Activated CD8-positive, alpha-beta memory T cell treated with anti-CD3 and anti-CD28 coated beads for 36 hours (primary cell): Measurements from ENCODE around the gene TRIM23. TPM values are rescaled to one million over a fixed set of nuclear protein-coding genes. Genes with fewer than 3 reads are reported as not detected.

ENCODE experiments used
- CTCF ChIA-PET: fragments of 350-600 bp; sonication (Branson Sonifier 250); formaldehyde crosslinking; loops from one replicate; lab custom pipeline; 2021; ENCODE audit warnings: antibody characterized with exemption; lab: Charles Lee
- POLR2A ChIA-PET: fragments of 350-600 bp; sonication (Branson Sonifier 250); formaldehyde crosslinking; loops from one replicate; lab custom pipeline; 2021; ENCODE audit warnings: antibody characterized with exemption; lab: Charles Lee
- total RNA-seq, 2 experiments: library from RNA; stranded (reverse); gene quantifications; one replicate each; pipeline ENCODE4 v1.2.3, GENCODE V29; 2021

The TRIM23 gene
- total RNA-seq, 2 experiments from 2014 or later = 6.2 to 6.3 TPM

GRCh38 chr5:65577141-65577540 lies 47.0 kb downstream of the TRIM23 start:
- POLR2A ChIA-PET = no interaction called here
- CTCF ChIA-PET = no interaction called here

- POLR2A ChIA-PET = no interaction called here
- CTCF ChIA-PET = no interaction called here
Measured at GRCh38 chr5:65570598-65571226, 53.4 kb downstream of the TRIM23 start.

GRCh38 chr5:65566505-65566904 lies 57.6 kb downstream of the TRIM23 start:
- ChIA-PET POLR2A (no interaction called here), CTCF (no interaction called here)

- ChIA-PET POLR2A (interaction anchor here (0.6 to 1.4 kb wide), 2 partner anchors 10 to 60 kb away, joined by 3 to 8 read pairs; no protein-coding TSS in a partner anchor), CTCF (interaction anchor here (0.5 kb wide), 1 partner anchor 16 kb away, joined by 4 read pairs; no protein-coding TSS in a partner anchor)
Measured at GRCh38 chr5:65563777-65564176, 60.4 kb downstream of the TRIM23 start.

- CTCF ChIA-PET = no interaction called here
- POLR2A ChIA-PET = interaction anchor here (0.8 to 1.7 kb wide), 3 partner anchors 61 to 159 kb away, joined by 3 to 8 read pairs (median 4); partner anchors contain the start of genes NLN and SGTB
Measured at GRCh38 chr5:65562731-65563701, 61.1 kb downstream of the TRIM23 start, which contains the start of the genes CENPK and PPWD1. Gene CENPK, minus strand, starts transcription at chr5:65563168. Its CDS starts 8,261 bp downstream, at chr5:65554907. Gene PPWD1, plus strand, starts transcription at chr5:65563296. Its CDS starts 15 bp downstream, at chr5:65563311.

GRCh38 chr5:65556718-65557117 lies 67.4 kb downstream of the TRIM23 start:
- POLR2A ChIA-PET = no interaction called here
- CTCF ChIA-PET = no interaction called here

GRCh38 chr5:65556181-65556580 lies 68.0 kb downstream of the TRIM23 start:
- ChIA-PET POLR2A (no interaction called here), CTCF (no interaction called here)

- CTCF ChIA-PET = no interaction called here
- POLR2A ChIA-PET = no interaction called here
Measured at GRCh38 chr5:65555287-65555686, 68.8 kb downstream of the TRIM23 start.

GRCh38 chr5:65553941-65554340 lies 70.2 kb downstream of the TRIM23 start:
- ChIA-PET CTCF (no interaction called here), POLR2A (interaction anchor here (0.7 kb wide), 1 partner anchor 30 kb away, joined by 3 read pairs; no protein-coding TSS in a partner anchor)

- ChIA-PET CTCF (interaction anchor here (1.3 kb wide), 1 partner anchor 9 kb away, joined by 3 read pairs; no protein-coding TSS in a partner anchor), POLR2A (no interaction called here)
Measured at GRCh38 chr5:65548281-65548680, 75.9 kb downstream of the TRIM23 start.

GRCh38 chr5:65546141-65546540 lies 78.0 kb downstream of the TRIM23 start:
- ChIA-PET CTCF (no interaction called here), POLR2A (no interaction called here)

- POLR2A ChIA-PET = no interaction called here
- CTCF ChIA-PET = no interaction called here
Measured at GRCh38 chr5:65544473-65544872, 79.7 kb downstream of the TRIM23 start.

- CTCF ChIA-PET = interaction anchor here (1.0 kb wide), 1 partner anchor 9 kb away, joined by 3 read pairs; no protein-coding TSS in a partner anchor
- POLR2A ChIA-PET = no interaction called here
Measured at GRCh38 chr5:65539827-65540226, 84.3 kb downstream of the TRIM23 start.

Other genes starting within 250 kb of the TRIM23 start
- gene ADAMTS6, start 142.4 kb downstream of the TRIM23 start, total RNA-seq = 1 to 10 TPM; 1.3 to 1.4 TPM
- gene CENPK, start 61.2 kb downstream of the TRIM23 start, total RNA-seq = 10 to 100 TPM; 78.6 to 85.7 TPM
- 10 to 100 TPM; 43.4 to 48.7 TPM for gene PPWD1, start 61.0 kb downstream of the TRIM23 start, total RNA-seq
- gene SHLD3, start 694 bp upstream of the TRIM23 start, total RNA-seq = 1 to 10 TPM; 6.5 to 6.8 TPM
- 10 to 100 TPM; 20.9 to 21.9 TPM for gene TRAPPC13, start 694 bp upstream of the TRIM23 start, total RNA-seq
- 10 to 100 TPM; 12.3 TPM for gene SGTB, start 97.8 kb upstream of the TRIM23 start, total RNA-seq
- gene NLN, start 97.9 kb upstream of the TRIM23 start, total RNA-seq = 10 to 100 TPM; 33.4 to 38.3 TPM